ENCODE data around the gene NPR3. TPM values are rescaled to one million over a fixed set of nuclear protein-coding genes. Genes with fewer than 3 reads are reported as not detected.

Gene NPR3
- total RNA-seq, 4 donors from 2014 or later: 0.81 to 4.9 (median 1.3) TPM

- TF ChIP-seq POLR2A (IDR thresholded peaks at IDR 0.05) (no peak), EP300 (IDR thresholded peaks at IDR 0.05) (no peak), POLR2AphosphoS5 (IDR thresholded peaks at IDR 0.05) (no peak), CTCF (IDR thresholded peaks at IDR 0.05) (no peak)
- WGBS, 2 donors (ENCODE audit: low coverage in 1 of 2): 77 to 81% methylated on average over 5 of the region's 5 CpGs
- Histone ChIP-seq H3K4me1 (no peaks in the 10 kb centered on the region), H3K36me3 (no peaks in the 10 kb centered on the region), H3K27ac (no peak overlapping the region), H3K27me3 (peaks cover 9% of the 10 kb centered on the region), H3K9me3 (no peaks in the 10 kb centered on the region), H3K4me3 (no peak overlapping the region)
- no peak for ATAC-seq
Measured at GRCh38 chr5:32770444-32770843, 59.3 kb downstream of the NPR3 start.

- no peak overlapping the region for H3K27ac ChIP-seq
- H3K4me1 ChIP-seq: no peaks in the 10 kb centered on the region
- TF ChIP-seq EP300 (IDR thresholded peaks at IDR 0.05) (no peak), CTCF (IDR thresholded peaks at IDR 0.05) (no peak), POLR2AphosphoS5 (IDR thresholded peaks at IDR 0.05) (no peak), POLR2A (IDR thresholded peaks at IDR 0.05) (no peak)
- ATAC-seq: no peak
- no peaks in the 10 kb centered on the region for H3K36me3 ChIP-seq
- H3K4me3 ChIP-seq: no peak overlapping the region
- no peaks in the 10 kb centered on the region for H3K9me3 ChIP-seq
- WGBS, 2 donors (ENCODE audit: low coverage in 1 of 2): 17 to 83% methylated on average over 1 to 2 of the region's 9 CpGs
- H3K27me3 ChIP-seq: peaks cover 7% of the 10 kb centered on the region
Measured at GRCh38 chr5:32771037-32771436, 59.9 kb downstream of the NPR3 start.

GRCh38 chr5:32773944-32774343, 62.8 kb downstream of the NPR3 start:
- no peaks in the 10 kb centered on the region for H3K36me3 ChIP-seq
- H3K4me3 ChIP-seq: no peak overlapping the region
- peaks cover 6% of the 10 kb centered on the region for H3K27me3 ChIP-seq
- TF ChIP-seq POLR2A (IDR thresholded peaks at IDR 0.05): no peak
- TF ChIP-seq POLR2AphosphoS5 (IDR thresholded peaks at IDR 0.05): no peak
- no peak for TF ChIP-seq CTCF (IDR thresholded peaks at IDR 0.05)
- no peak for TF ChIP-seq EP300 (IDR thresholded peaks at IDR 0.05)
- H3K4me1 ChIP-seq: no peaks in the 10 kb centered on the region
- ATAC-seq: no peak
- no peaks in the 10 kb centered on the region for H3K9me3 ChIP-seq
- 93% methylated on average over 1 of the region's 1 CpG; no CpG with 5 or more reads in 1 of the 2 donors for WGBS, 2 donors (ENCODE audit: low coverage in 1 of 2)
- H3K27ac ChIP-seq: no peak overlapping the region

- no peak overlapping the region for H3K27ac ChIP-seq
- H3K4me1 ChIP-seq: no peaks in the 10 kb centered on the region
- no peak overlapping the region for H3K4me3 ChIP-seq
- H3K9me3 ChIP-seq: no peaks in the 10 kb centered on the region
- no peak for ATAC-seq
- H3K36me3 ChIP-seq: no peaks in the 10 kb centered on the region
- no peak for TF ChIP-seq POLR2A (IDR thresholded peaks at IDR 0.05)
- H3K27me3 ChIP-seq: no peaks in the 10 kb centered on the region
Measured at GRCh38 chr5:32776200-32776599, 65.1 kb downstream of the NPR3 start.

GRCh38 chr5:32777222-32777621, 66.1 kb downstream of the NPR3 start:
- no peaks in the 10 kb centered on the region for H3K4me1 ChIP-seq
- ATAC-seq: no peak
- H3K4me3 ChIP-seq: no peak overlapping the region
- no peak for TF ChIP-seq POLR2AphosphoS5 (IDR thresholded peaks at IDR 0.05)
- no peak for TF ChIP-seq EP300 (IDR thresholded peaks at IDR 0.05)
- no peak for TF ChIP-seq CTCF (IDR thresholded peaks at IDR 0.05)
- TF ChIP-seq POLR2A (IDR thresholded peaks at IDR 0.05): no peak
- H3K27ac ChIP-seq: no peak overlapping the region
- no peaks in the 10 kb centered on the region for H3K9me3 ChIP-seq
- 85 to 100% methylated on average over 2 of the region's 2 CpGs for WGBS, 2 donors (ENCODE audit: low coverage in 1 of 2)
- H3K36me3 ChIP-seq: no peaks in the 10 kb centered on the region
- no peaks in the 10 kb centered on the region for H3K27me3 ChIP-seq
